ENCODE measurements around the gene AGFG2. TPM values are rescaled to one million over a fixed set of nuclear protein-coding genes. Genes with fewer than 3 reads are reported as not detected.

AGFG2 gene
- total and polyA plus RNA-seq, 8 donors = 21.2 to 34.9 (median 28.1) TPM

DNA sequence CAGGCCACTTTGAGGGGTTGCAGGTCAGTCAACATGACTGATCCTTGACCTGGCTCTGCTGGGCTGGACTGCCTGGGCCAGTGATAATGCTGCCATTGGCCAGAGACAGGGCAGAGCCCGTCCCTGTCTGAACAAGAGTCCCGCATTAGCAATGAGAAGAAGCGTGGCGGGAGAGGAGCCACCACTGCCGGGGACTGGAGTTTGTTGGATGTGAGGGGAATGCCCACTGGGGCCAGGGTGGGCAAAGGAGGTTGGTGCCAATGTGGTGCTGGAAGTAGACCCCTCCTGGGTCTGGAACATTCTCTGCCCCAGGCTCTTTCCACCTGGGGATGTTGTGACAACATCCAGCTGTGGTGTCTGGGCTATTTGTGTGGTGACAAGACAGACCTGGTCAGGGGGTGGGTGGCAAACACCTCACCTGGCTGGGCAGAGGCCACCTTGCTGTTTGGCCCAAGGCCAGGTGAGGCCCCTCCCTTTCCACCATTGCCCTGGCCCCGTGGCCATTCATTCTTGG is 27.1 kb downstream of the AGFG2 start:
- peak in 1 of 4 donors; percentile 62 for DNase-seq
- H3K36me3 ChIP-seq = peaks cover 0 to 29% of the 10 kb centered on the region in 2 donors
- intact Hi-C loops (cut with DNase I) = loop anchor here in 1 of 2 donors (2.0 to 5.0 kb wide), 2 partner anchors 35 to 126 kb away; partner anchors contain the start of gene GIGYF1
- H3K4me1 ChIP-seq = peaks cover 12 to 24% of the 10 kb centered on the region in 2 donors
- no peak overlapping the region for H3K27ac ChIP-seq
- TF ChIP-seq, protein P1, sequence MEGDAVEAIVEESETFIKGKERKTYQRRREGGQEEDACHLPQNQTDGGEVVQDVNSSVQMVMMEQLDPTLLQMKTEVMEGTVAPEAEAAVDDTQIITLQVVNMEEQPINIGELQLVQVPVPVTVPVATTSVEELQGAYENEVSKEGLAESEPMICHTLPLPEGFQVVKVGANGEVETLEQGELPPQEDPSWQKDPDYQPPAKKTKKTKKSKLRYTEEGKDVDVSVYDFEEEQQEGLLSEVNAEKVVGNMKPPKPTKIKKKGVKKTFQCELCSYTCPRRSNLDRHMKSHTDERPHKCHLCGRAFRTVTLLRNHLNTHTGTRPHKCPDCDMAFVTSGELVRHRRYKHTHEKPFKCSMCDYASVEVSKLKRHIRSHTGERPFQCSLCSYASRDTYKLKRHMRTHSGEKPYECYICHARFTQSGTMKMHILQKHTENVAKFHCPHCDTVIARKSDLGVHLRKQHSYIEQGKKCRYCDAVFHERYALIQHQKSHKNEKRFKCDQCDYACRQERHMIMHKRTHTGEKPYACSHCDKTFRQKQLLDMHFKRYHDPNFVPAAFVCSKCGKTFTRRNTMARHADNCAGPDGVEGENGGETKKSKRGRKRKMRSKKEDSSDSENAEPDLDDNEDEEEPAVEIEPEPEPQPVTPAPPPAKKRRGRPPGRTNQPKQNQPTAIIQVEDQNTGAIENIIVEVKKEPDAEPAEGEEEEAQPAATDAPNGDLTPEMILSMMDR (IDR thresholded peaks at IDR 0.05) = no peak
- no peak overlapping the region for H3K4me3 ChIP-seq
- peaks cover 0 to 15% of the 10 kb centered on the region in 2 donors for H3K27me3 ChIP-seq
- no peak for ATAC-seq
- no peaks in the 10 kb centered on the region for H3K9me3 ChIP-seq

DNA sequence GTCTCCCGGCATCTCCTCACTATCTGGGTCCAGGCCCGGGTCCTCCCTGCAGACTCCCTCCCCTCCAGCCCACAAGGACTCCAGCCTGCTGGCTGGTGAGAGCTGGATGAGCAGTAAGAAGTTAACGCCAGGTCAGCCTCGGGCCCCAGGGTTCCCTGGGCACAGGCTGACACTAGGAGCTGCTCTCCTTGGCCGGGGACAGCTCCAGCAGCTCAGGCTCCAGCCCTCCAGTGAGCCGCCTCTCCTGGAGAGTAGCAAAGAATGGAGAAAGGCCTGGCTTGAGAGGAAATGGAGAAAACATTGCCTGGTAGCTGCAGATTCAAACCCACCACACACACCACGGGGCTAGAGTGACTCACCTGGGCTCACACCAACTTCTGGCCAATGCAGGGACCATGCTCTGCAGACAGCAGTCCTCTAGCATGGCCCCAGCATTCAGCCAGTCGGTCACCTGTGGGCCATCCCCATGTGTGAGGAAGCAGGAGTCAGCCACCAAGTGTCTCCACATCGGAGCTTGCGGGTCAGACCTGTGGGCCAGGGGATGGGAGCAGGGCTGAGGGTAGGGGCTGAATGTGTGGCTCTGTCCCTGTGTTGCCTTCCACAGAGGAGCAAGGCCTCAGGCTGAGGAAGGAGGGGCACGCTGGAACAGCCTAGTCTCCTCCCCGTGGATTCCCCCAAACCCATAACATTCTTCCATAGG is 28.2 kb downstream of the AGFG2 start:
- Histone ChIP-seq H3K27me3 (peaks cover 0 to 15% of the 10 kb centered on the region in 2 donors), H3K4me3 (no peak overlapping the region), H3K36me3 (peaks cover 0 to 25% of the 10 kb centered on the region in 2 donors), H3K27ac (no peak overlapping the region), H3K4me1 (peaks cover 12 to 36% of the 10 kb centered on the region in 2 donors), H3K9me3 (no peaks in the 10 kb centered on the region)
- TF ChIP-seq, protein P1 (IDR thresholded peaks at IDR 0.05) = no peak
- ATAC-seq (no peak), DNase-seq (peak in 1 of 4 donors; percentile 45)
- intact Hi-C loops (cut with DNase I) = loop anchor here in 1 of 2 donors (2.0 to 5.0 kb wide), 2 partner anchors 34 to 125 kb away; partner anchors contain the start of gene GIGYF1

DNA sequence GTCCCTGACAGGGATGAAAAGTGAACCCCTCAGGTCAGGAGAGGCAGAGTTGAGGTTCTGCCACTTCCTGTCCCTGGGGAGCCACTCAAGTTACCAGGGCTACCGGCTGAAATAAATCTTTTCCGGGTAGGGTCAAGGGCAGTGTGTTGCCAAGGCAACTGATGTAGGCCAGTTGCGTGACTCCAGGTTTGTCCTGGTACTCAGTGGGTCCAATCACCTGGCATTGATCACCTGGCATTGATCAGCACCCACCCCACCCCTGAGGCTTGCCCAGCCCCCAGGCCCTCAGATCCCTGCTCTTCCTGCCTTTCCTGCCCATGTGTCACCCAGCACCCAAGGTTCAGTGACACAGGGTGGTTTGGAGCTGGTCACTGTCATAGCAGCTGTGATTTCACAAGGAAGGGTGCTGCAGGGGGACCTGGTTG is 28.8 kb downstream of the AGFG2 start:
- TF ChIP-seq, protein P1 (IDR thresholded peaks at IDR 0.05) = no peak
- ATAC-seq (no peak), DNase-seq (no peak)
- Histone ChIP-seq H3K4me1 (peaks cover 12 to 37% of the 10 kb centered on the region in 2 donors), H3K9me3 (no peaks in the 10 kb centered on the region), H3K36me3 (peaks cover 0 to 25% of the 10 kb centered on the region in 2 donors), H3K27me3 (peaks cover 0 to 15% of the 10 kb centered on the region in 2 donors), H3K27ac (peak overlapping the region in 1 of 2 donors; percentile 18), H3K4me3 (no peak overlapping the region)
- intact Hi-C loops (cut with DNase I) = loop anchor here in 1 of 2 donors (2.0 to 5.0 kb wide), 2 partner anchors 33 to 125 kb away; partner anchors contain the start of gene GIGYF1

DNA sequence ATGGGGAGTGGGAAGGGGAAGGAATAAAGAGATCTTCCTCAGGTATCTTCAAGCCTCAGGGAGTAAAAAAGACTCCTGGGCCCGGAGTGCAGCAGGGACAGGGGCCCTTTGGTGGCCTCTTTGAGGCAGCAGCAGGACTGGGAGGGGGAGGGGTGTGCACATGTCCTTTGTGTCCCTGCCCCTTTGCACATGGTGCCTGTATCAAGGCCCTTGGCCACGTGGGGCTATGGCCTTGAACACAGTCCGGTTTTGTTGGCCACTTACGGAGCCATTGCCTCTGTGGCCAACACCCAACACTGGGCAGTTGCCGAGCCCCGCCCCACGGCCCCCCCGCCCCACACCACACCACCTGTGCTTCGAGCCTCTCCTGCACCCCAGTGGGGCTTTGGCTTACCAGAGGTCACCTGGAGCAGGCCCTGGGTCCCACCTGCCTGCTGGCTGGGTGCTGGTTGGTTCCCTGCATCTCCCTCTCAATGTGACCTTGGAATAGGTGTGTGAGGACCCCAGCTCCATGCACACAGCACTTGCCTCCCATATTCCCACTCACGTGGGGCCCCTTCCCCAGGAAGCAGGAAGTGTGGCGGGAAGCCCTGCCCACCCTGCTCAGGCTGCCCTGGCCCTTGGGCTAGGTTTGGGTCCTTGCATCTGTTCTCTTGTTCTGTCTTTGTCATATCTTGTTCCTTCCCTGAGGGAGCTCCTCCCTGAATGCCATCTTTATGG is 29.3 kb downstream of the AGFG2 start:
- Histone ChIP-seq H3K36me3 (peaks cover 0 to 26% of the 10 kb centered on the region in 2 donors), H3K9me3 (no peaks in the 10 kb centered on the region), H3K4me1 (peaks cover 12 to 37% of the 10 kb centered on the region in 2 donors), H3K4me3 (no peak overlapping the region), H3K27ac (peak overlapping the region in 1 of 2 donors; percentile 18), H3K27me3 (peaks cover 0 to 15% of the 10 kb centered on the region in 2 donors)
- no peak for ATAC-seq
- intact Hi-C loops (cut with DNase I) = loop anchor here in 1 of 2 donors (5.0 kb wide), 1 partner anchor 124 kb away; the partner anchor contains the start of gene GIGYF1
- TF ChIP-seq, protein P1 (IDR thresholded peaks at IDR 0.05) = no peak
- peak in 1 of 4 donors; percentile 45 for DNase-seq
